Caco-2 (cell line): ENCODE data around the gene ACOXL. TPM values are rescaled to one million over a fixed set of nuclear protein-coding genes. Genes with fewer than 3 reads are reported as not detected.

Experiments used
- BruUV-seq: library from RNA; stranded (reverse); fragments of 400-500 nt; replicated peaks from 2 replicates; lab custom pipeline; 2021; lab: Mats Ljungman, UMichigan
- CTCF ChIA-PET: fragments of 300-600 bp; sonication (Branson Sonifier 250); formaldehyde crosslinking; loops from one replicate; lab custom pipeline; 2022; ENCODE audit warnings: antibody characterized with exemption; lab: Charles Lee
- POLR2A ChIA-PET: fragments of 300-600 bp; sonication (Branson Sonifier 250); formaldehyde crosslinking; loops from one replicate; lab custom pipeline; 2022; ENCODE audit warnings: antibody characterized with exemption; lab: Charles Lee
- DNase-seq, 2 experiments: peaks; one replicate each; pipeline versions ENCODE4 v3.0.0 to v3.0.0-alpha.2; 2020 to 2022
- H3K27me3 ChIP-seq: replicated peaks from 2 replicates; pipeline ENCODE4 v1.6.0; 2011; ENCODE audit warnings: low read length; ENCODE audit not compliant: control insufficient read depth, insufficient read depth
- H3K36me3 ChIP-seq: 2 replicates; pipeline ENCODE4 v1.5.1; 2011; ENCODE audit warnings: low read length; ENCODE audit not compliant: control insufficient read depth, insufficient read depth
- H3K4me1 ChIP-seq: fragments of 250-450 bp; sonication (Bioruptor Pico); 2 replicates; pipeline ENCODE4 v1.5.1; 2020; ENCODE audit warnings: mild to moderate bottlenecking
- H3K4me3 ChIP-seq: 2 replicates; pipeline ENCODE4 v1.5.1; 2011; ENCODE audit warnings: low read depth, mild to moderate bottlenecking, control low read depth, low read length
- H3K9me3 ChIP-seq: fragments of 250-450 bp; sonication (Bioruptor Pico); 2 replicates; pipeline ENCODE4 v1.5.1; 2020; ENCODE audit warnings: mild to moderate bottlenecking, moderate library complexity
- H3K27ac Mint-ChIP-seq: one replicate; pipeline ENCODE4 v1.8.0; 2022; ENCODE audit warnings: mixed read lengths; ENCODE audit not compliant: unreplicated experiment
- H3K27me3 Mint-ChIP-seq: one replicate; pipeline ENCODE4 v1.8.0; 2022; ENCODE audit warnings: mixed read lengths; ENCODE audit not compliant: insufficient read depth, unreplicated experiment
- H3K36me3 Mint-ChIP-seq: one replicate; pipeline ENCODE4 v1.8.0; 2022; ENCODE audit warnings: mild to moderate bottlenecking, mixed read lengths; ENCODE audit not compliant: insufficient read depth, unreplicated experiment
- H3K4me1 Mint-ChIP-seq: one replicate; pipeline ENCODE4 v1.8.0; 2022; ENCODE audit warnings: low read depth, mixed read lengths; ENCODE audit not compliant: unreplicated experiment
- H3K4me3 Mint-ChIP-seq: one replicate; pipeline ENCODE4 v1.8.0; 2022; ENCODE audit warnings: mild to moderate bottlenecking, moderate library complexity, mixed read lengths; ENCODE audit not compliant: unreplicated experiment
- H3K9me3 Mint-ChIP-seq: one replicate; pipeline ENCODE4 v1.8.0; 2022; ENCODE audit warnings: mixed read lengths; ENCODE audit not compliant: unreplicated experiment
- CTCF ChIP-seq, 2 experiments: fragments of 200-600 bp in 1 of 2; IDR thresholded peaks; 1 replicate in 1 of 2; 2 replicates in 1 of 2; pipeline versions ENCODE4 v1.5.1 to v1.8.0; 2011 to 2022; ENCODE audit warnings: antibody characterized with exemption in 1 of 2, control low read depth in 1 of 2, inconsistent platforms in 1 of 2, low read depth in 1 of 2, low read length in 1 of 2, mild to moderate bottlenecking in 1 of 2, moderate library complexity in 1 of 2; ENCODE audit not compliant: insufficient read depth in 1 of 2, severe bottlenecking in 1 of 2, unreplicated experiment in 1 of 2
- intact Hi-C: fragments of 100-400 bp; cut with micrococcal nuclease; formaldehyde crosslinking; loops from one replicate; pipeline ENCODE4 v1.10.0; 2022; ENCODE audit not compliant: unreplicated experiment
- total RNA-seq: library from RNA; stranded (reverse); gene quantifications from 2 replicates; pipeline ENCODE4 v1.2.3, GENCODE V29; 2022

ACOXL gene
- total RNA-seq, 1 experiment from 2014 or later: 2.6 TPM

DNA sequence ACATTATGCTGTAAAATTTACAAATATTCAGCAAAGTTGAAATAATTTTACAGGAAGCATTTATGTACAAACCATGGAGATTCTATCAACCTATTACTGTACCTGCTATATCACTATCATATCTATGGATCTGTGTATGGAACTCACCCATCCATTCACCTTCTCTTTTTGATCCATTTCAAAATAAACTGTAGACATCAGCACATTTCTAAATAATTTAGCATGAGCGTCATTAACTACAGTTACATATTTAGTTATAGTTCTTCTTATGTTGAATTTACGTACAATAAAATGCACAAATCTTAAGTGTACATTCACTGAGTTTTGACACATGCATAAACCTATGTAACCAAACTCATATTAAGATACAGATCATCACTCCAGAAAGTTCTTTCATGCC lies 260.5 kb downstream of the ACOXL start:
- Histone ChIP-seq H3K4me1 (no peaks in the 10 kb centered on the region), H3K4me3 (no peak overlapping the region), H3K27me3 (no peaks in the 10 kb centered on the region), H3K9me3 (no peaks in the 10 kb centered on the region), H3K36me3 (no peaks in the 10 kb centered on the region)
- Mint-ChIP-seq H3K36me3 (no peaks in the 10 kb centered on the region), H3K4me3 (no peak overlapping the region), H3K4me1 (no peaks in the 10 kb centered on the region), H3K27me3 (peaks cover 7% of the 10 kb centered on the region), H3K9me3 (no peaks in the 10 kb centered on the region), H3K27ac (no peak overlapping the region)
- no TSS peak for BruUV-seq
- intact Hi-C loops: no loop called here
- no peak for TF ChIP-seq CTCF (IDR thresholded peaks at IDR 0.05; ENCODE audit: insufficient read depth in 1 of 2, low read depth in 1 of 2, low read length in 1 of 2, severe bottlenecking in 1 of 2, unreplicated experiment in 1 of 2)
- DNase-seq: no peak
- POLR2A ChIA-PET: no interaction called here
- CTCF ChIA-PET: no interaction called here

DNA sequence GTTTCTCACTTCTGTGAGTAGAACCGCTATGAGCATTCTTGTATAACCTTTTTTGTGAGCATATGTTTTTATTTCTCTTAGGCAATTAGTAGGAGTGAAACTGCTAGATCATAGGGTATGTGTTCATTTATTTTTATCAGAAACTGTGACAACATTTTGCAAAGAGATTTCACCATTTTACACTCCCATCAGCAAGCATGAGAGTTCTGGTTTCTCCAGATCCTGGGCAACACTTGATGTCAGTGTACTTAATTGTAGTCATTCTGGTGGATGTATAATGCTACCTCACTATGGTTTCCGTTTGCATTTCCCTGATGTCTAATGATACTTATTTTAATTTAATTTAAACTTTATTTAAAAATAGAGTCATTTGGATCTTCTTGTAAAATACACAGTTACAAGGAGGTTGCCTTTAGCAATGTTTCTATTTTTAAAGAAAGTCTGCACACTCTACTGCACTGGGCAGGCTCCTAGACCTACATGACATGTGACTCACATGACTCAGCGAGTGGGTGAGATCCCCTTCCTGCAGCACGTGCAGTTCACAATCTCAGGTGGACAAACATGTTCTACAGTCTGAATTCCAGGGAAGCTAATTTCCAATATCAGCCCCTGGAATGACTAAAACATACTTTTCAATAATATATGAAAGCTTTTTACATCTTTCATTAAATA lies 261.3 kb downstream of the ACOXL start:
- no TSS peak for BruUV-seq
- H3K4me1 ChIP-seq: no peaks in the 10 kb centered on the region
- H3K36me3 ChIP-seq: no peaks in the 10 kb centered on the region
- H3K36me3 Mint-ChIP-seq: no peaks in the 10 kb centered on the region
- no peaks in the 10 kb centered on the region for H3K9me3 ChIP-seq
- H3K27ac Mint-ChIP-seq: no peak overlapping the region
- intact Hi-C loops: no loop called here
- TF ChIP-seq CTCF (IDR thresholded peaks at IDR 0.05; ENCODE audit: insufficient read depth in 1 of 2, low read depth in 1 of 2, low read length in 1 of 2, severe bottlenecking in 1 of 2, unreplicated experiment in 1 of 2): no peak
- POLR2A ChIA-PET: no interaction called here
- no peak overlapping the region for H3K4me3 ChIP-seq
- no peaks in the 10 kb centered on the region for H3K9me3 Mint-ChIP-seq
- peaks cover 7% of the 10 kb centered on the region for H3K27me3 Mint-ChIP-seq
- peak in 1 of 2 experiments; percentile 15 for DNase-seq
- no peaks in the 10 kb centered on the region for H3K27me3 ChIP-seq
- no peaks in the 10 kb centered on the region for H3K4me1 Mint-ChIP-seq
- no peak overlapping the region for H3K4me3 Mint-ChIP-seq
- CTCF ChIA-PET: no interaction called here

GRCh38 chr2:110994250-110994961 lies 262.0 kb downstream of the ACOXL start:
- H3K36me3 Mint-ChIP-seq: no peaks in the 10 kb centered on the region
- no peak overlapping the region for H3K4me3 Mint-ChIP-seq
- no peak overlapping the region for H3K27ac Mint-ChIP-seq
- no peak overlapping the region for H3K4me3 ChIP-seq
- BruUV-seq: no TSS peak
- H3K4me1 Mint-ChIP-seq: no peaks in the 10 kb centered on the region
- TF ChIP-seq CTCF (IDR thresholded peaks at IDR 0.05; ENCODE audit: insufficient read depth in 1 of 2, low read depth in 1 of 2, low read length in 1 of 2, severe bottlenecking in 1 of 2, unreplicated experiment in 1 of 2): no peak
- peaks cover 5% of the 10 kb centered on the region for H3K27me3 Mint-ChIP-seq
- ChIA-PET POLR2A (no interaction called here), CTCF (no interaction called here)
- no peaks in the 10 kb centered on the region for H3K9me3 Mint-ChIP-seq
- DNase-seq: no peak
- H3K27me3 ChIP-seq: no peaks in the 10 kb centered on the region
- H3K36me3 ChIP-seq: no peaks in the 10 kb centered on the region
- no peaks in the 10 kb centered on the region for H3K4me1 ChIP-seq
- H3K9me3 ChIP-seq: no peaks in the 10 kb centered on the region
- intact Hi-C loops: no loop called here
